ENCODE measurements around the gene ADAMTSL5. TPM values are rescaled to one million over a fixed set of nuclear protein-coding genes. Genes with fewer than 3 reads are reported as not detected.

ADAMTSL5 gene
- total and polyA plus RNA-seq, 8 donors = 1.1 to 29.5 (median 1.8) TPM; not detected in 2

DNA sequence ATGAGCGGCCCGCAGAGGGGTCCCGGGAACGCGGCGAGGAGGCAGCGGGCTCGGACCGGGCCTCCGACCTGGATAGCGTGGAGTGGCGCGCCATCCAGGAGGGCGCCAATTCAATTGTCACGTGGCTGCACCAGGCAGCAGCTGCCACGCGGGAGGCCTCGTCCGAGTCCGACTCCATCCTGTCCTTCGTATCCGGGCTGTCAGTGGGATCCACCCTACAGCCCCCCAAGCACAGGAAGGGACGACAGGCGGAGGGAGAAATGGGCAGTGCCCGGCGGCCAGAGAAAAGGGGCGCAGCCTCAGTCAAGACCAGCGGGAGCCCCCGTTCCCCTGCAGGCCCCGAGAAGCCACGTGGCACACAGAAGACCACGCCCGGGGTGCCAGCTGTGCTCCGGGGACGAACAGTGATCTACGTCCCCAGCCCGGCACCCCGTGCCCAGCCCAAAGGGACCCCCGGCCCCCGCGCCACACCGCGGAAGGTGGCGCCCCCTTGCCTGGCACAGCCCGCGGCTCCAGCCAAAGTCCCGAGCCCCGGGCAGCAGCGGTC is 44.5 kb downstream of the ADAMTSL5 start:
- 3 to 10% (median 8%) methylated on average over 11 to 49 of the region's 49 CpGs for WGBS, 5 donors
- Histone ChIP-seq H3K27ac (no peak overlapping the region), H3K9me3 (no peaks in the 10 kb centered on the region), H3K4me3 (peak overlapping the region in 3 of 4 donors; percentile 27 to 38 (median 34)), H3K4me1 (peaks cover 61 to 82% (median 80%) of the 10 kb centered on the region in 4 donors), H3K27me3 (peaks cover 42 to 91% (median 82%) of the 10 kb centered on the region in 3 donors), H3K36me3 (no peaks in the 10 kb centered on the region)
- intact Hi-C loops (cut with DNase I; ENCODE audit: low total_unique reads) = no loop called here
- TF ChIP-seq POLR2A (IDR thresholded peaks at IDR 0.05) (no peak), EP300 (IDR thresholded peaks at IDR 0.05) (no peak), POLR2AphosphoS5 (IDR thresholded peaks at IDR 0.05) (no peak)
- TF ChIP-seq, protein P1, sequence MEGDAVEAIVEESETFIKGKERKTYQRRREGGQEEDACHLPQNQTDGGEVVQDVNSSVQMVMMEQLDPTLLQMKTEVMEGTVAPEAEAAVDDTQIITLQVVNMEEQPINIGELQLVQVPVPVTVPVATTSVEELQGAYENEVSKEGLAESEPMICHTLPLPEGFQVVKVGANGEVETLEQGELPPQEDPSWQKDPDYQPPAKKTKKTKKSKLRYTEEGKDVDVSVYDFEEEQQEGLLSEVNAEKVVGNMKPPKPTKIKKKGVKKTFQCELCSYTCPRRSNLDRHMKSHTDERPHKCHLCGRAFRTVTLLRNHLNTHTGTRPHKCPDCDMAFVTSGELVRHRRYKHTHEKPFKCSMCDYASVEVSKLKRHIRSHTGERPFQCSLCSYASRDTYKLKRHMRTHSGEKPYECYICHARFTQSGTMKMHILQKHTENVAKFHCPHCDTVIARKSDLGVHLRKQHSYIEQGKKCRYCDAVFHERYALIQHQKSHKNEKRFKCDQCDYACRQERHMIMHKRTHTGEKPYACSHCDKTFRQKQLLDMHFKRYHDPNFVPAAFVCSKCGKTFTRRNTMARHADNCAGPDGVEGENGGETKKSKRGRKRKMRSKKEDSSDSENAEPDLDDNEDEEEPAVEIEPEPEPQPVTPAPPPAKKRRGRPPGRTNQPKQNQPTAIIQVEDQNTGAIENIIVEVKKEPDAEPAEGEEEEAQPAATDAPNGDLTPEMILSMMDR (IDR thresholded peaks at IDR 0.05) = no peak
- DNase-seq = peak in 1 of 2 donors; percentile 21

DNA sequence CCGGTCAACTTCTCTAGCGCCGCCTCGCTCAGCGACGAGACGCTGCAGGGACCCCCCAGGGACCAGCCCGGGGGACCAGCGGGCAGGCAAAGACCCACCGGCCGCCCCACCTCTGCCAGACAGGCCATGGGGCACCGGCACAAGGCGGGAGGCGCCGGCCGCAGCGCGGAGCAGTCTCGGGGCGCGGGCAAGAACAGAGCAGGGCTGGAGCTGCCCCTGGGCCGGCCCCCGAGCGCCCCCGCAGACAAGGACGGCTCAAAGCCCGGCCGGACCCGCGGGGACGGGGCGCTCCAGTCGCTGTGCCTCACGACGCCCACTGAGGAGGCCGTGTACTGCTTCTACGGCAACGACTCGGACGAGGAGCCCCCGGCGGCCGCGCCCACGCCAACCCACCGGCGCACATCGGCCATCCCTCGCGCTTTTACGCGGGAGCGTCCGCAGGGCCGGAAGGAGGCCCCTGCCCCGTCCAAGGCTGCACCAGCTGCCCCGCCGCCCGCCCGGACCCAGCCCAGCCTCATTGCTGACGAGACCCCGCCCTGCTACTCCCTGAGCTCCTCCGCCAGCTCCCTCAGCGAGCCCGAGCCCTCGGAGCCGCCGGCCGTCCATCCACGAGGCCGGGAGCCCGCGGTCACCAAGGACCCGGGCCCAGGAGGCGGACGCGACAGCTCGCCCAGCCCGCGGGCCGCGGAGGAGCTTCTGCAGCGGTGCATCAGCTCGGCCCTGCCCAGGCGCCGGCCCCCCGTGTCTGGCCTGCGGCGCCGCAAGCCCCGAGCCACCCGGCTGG is 45.1 kb downstream of the ADAMTSL5 start:
- peak in 1 of 2 donors; percentile 40 for DNase-seq
- Histone ChIP-seq H3K27ac (no peak overlapping the region), H3K4me1 (peaks cover 57 to 76% (median 74%) of the 10 kb centered on the region in 4 donors), H3K4me3 (peak overlapping the region in 1 of 4 donors; percentile 38), H3K36me3 (no peaks in the 10 kb centered on the region), H3K9me3 (no peaks in the 10 kb centered on the region), H3K27me3 (peaks cover 39 to 85% (median 75%) of the 10 kb centered on the region in 3 donors)
- no peak for TF ChIP-seq POLR2A (IDR thresholded peaks at IDR 0.05)
- TF ChIP-seq, protein P1 (IDR thresholded peaks at IDR 0.05) = no peak
- no peak for TF ChIP-seq POLR2AphosphoS5 (IDR thresholded peaks at IDR 0.05)
- TF ChIP-seq EP300 (IDR thresholded peaks at IDR 0.05) = no peak
- WGBS, 5 donors = 2 to 4% (median 4%) methylated on average over 33 to 92 of the region's 92 CpGs; no CpG with 5 or more reads in 1 of the 5 donors
- intact Hi-C loops (cut with DNase I; ENCODE audit: low total_unique reads) = no loop called here

DNA sequence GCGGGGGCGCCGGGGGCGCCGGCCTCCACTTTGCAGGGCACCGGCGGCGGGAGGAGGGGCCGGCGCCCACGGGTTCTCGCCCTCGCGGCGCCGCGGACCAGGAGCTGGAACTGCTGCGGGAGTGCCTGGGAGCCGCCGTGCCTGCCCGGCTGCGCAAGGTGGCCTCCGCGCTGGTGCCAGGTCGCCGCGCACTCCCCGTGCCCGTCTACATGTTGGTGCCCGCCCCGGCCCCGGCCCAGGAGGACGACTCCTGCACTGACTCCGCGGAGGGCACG is 45.7 kb downstream of the ADAMTSL5 start:
- intact Hi-C loops (cut with DNase I; ENCODE audit: low total_unique reads) = no loop called here
- Histone ChIP-seq H3K36me3 (no peaks in the 10 kb centered on the region), H3K4me1 (peaks cover 57 to 70% (median 69%) of the 10 kb centered on the region in 4 donors), H3K9me3 (no peaks in the 10 kb centered on the region), H3K4me3 (peak overlapping the region in 1 of 4 donors; percentile 38), H3K27me3 (peaks cover 34 to 79% (median 70%) of the 10 kb centered on the region in 3 donors), H3K27ac (no peak overlapping the region)
- WGBS, 5 donors = 0 to 10% (median 5%) methylated on average over 1 to 36 of the region's 36 CpGs
- TF ChIP-seq EP300 (IDR thresholded peaks at IDR 0.05) (no peak), POLR2A (IDR thresholded peaks at IDR 0.05) (no peak)
- DNase-seq = peak in 1 of 2 donors; percentile 39

DNA sequence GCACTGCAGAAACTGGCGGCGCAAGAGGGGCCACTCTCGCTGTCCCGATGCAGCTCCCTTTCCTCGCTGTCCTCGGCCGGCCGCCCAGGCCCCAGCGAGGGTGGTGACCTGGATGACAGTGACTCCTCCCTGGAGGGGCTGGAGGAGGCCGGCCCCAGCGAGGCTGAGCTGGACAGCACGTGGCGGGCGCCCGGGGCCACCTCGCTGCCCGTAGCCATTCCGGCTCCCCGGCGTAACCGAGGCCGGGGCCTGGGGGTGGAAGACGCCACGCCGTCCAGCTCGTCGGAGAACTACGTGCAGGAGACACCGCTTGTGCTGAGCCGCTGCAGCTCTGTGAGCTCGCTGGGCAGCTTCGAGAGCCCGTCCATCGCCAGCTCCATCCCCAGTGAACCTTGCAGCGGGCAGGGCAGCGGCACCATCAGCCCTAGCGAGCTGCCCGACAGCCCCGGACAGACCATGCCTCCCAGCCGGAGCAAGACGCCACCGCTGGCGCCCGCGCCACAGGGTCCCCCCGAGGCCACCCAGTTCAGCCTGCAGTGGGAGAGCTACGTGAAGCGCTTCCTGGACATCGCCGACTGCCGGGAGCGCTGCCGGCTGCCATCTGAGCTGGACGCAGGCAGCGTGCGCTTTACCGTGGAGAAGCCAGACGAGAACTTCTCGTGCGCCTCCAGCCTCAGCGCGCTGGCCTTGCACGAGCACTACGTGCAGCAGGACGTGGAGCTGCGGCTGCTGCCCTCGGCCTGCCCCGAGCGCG is 46.2 kb downstream of the ADAMTSL5 start:
- intact Hi-C loops (cut with DNase I; ENCODE audit: low total_unique reads) = no loop called here
- peak overlapping the region in 1 of 4 donors; percentile 38 for H3K4me3 ChIP-seq
- H3K9me3 ChIP-seq = no peaks in the 10 kb centered on the region
- TF ChIP-seq POLR2A (IDR thresholded peaks at IDR 0.05) (no peak), POLR2AphosphoS5 (IDR thresholded peaks at IDR 0.05) (no peak), EP300 (IDR thresholded peaks at IDR 0.05) (no peak)
- TF ChIP-seq, protein P1 (IDR thresholded peaks at IDR 0.05) = no peak
- 20 to 40% (median 24%) methylated on average over 2 to 70 of the region's 70 CpGs for WGBS, 5 donors
- H3K27ac ChIP-seq = no peak overlapping the region
- peaks cover 29 to 74% (median 64%) of the 10 kb centered on the region in 3 donors for H3K27me3 ChIP-seq
- no peaks in the 10 kb centered on the region for H3K36me3 ChIP-seq
- peaks cover 55 to 65% (median 64%) of the 10 kb centered on the region in 4 donors for H3K4me1 ChIP-seq
- peak in 1 of 2 donors; percentile 38 for DNase-seq

All from stomach (tissue), 9 donors.